Measurements from ENCODE around the gene AGAP2.
"Not testable (repeated sequence)": the region's sequence is repeated elsewhere in the genome, so short reads cannot be mapped to it uniquely, and the experiment has no call there.

Gene AGAP2

DNA sequence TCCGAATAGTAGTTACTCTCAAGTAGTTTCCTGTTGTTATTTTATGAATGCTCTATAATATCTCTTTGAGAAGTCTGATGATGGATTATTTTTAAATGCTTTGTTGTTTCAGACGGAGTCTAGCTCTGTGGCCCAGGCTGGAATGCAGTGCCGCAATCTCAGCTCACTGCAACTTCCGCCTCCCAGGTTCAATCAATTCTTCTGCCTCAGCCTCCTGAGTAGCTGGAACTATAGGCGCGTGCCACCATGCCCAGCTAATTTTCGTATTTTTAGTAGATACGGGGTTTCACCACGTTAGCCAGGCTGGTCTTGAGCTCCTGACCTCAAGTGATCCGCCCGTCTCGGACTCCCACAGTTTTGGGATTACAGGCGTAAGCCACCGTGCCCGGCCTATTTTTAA lies 46.0 kb downstream of the AGAP2 start:
- DNase-seq, result no peak

DNA sequence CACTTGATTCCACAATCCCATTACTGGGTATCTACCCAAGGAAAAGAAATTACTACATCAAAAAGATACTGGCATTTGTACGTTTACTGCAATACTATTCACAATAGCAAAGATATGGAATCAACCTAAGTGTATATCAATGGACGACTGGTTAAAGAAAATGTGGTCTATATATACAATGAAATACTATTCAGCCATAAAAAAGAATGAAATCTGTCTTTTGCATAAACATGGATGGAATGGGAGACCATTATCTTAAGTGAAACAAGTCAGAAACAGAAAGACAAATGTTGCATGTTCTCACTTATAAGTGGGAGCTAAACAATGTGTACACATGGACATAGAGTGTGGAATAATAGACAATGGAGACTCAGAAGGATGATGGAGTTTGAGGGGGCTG lies 49.6 kb downstream of the AGAP2 start:
- no peak for DNase-seq

DNA sequence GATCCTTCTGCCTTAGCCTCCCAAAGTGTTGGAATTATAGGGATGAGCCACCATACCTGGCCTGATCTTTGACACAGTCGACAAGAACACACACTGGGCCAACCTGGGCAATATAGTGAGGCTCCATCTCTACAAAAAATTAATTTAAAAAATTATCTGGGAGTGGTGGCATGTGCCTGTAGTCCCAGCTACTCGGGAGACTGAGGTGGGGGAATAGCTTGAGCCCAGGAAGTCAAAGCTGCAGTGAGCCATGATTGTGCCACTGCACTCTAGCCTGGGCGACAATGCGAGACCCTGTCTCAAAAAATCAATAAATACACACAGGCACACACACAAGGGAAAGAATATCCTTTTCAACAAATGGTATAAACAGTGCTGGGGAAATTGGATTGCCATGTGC lies 50.7 kb downstream of the AGAP2 start:
- DNase-seq, result no peak

DNA sequence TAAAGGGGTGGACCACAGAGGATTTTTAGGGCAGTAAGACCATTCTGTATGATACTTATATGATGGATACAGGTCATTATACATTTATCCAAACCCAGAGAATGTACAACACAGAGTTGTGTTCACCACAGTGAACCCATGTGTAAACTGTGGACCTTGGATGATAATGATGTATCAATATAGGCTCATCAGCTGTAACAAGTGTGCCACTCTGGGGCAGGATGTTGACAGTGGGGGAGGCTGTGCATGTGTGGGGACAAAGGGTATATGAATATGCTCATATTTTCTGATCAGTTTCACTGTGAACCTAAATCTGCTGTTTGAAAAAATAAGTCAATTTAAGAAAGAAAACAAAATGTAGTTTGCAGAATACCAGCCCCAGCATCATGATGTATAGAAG lies 58.8 kb downstream of the AGAP2 start:
- DNase-seq, result no peak

DNA sequence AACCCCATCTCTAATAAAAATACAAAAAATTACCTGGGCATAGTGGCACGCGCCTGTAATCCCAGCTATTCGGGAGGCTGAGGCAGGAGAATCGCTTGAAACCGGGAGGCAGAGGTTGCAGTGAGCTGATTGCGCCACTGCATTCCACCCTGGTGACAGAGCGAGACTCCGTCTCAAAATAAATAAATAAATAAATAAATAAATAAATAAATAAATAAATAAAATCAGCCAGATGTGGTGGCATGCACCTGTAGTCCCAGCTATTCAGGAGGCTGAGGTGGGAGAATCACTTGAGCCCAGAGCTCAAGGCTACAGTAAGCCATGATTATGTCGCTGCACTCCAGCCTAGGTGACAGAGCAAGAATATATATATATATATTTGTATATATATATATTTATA lies 60.6 kb downstream of the AGAP2 start:
- not testable (repeated sequence) for DNase-seq

DNA sequence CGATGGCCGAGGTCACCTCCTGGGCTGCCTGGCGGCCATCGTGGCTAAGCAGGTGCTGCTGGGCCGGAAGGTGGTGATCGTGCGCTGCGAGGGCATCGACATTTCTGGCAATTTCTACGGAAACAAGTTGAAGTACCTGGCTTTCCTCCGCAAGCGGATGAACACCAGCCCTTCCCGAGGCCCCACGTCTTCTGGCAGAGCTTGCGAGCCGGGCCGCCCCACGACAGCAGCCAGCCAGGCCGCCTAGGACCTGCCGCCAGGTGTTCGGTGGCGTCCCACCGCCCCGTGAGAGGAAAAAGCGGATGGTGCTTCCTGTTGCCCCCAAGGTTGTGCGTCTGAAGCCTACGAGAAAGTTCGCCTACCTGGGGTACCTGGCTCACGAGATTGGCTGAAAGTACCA lies 63.9 kb downstream of the AGAP2 start:
- DNase-seq, result no peak

All from activated T-cell treated with anti-CD3 and anti-CD28 coated beads, Interleukin-2, amount 50 U/mL, for 1 hour (primary cell).